ENCODE measurements around the gene PDE11A. TPM values are rescaled to one million over a fixed set of nuclear protein-coding genes. Genes with fewer than 3 reads are reported as not detected.

Gene PDE11A
- total RNA-seq, 1 experiment from 2014 or later: 0.61 TPM

DNA sequence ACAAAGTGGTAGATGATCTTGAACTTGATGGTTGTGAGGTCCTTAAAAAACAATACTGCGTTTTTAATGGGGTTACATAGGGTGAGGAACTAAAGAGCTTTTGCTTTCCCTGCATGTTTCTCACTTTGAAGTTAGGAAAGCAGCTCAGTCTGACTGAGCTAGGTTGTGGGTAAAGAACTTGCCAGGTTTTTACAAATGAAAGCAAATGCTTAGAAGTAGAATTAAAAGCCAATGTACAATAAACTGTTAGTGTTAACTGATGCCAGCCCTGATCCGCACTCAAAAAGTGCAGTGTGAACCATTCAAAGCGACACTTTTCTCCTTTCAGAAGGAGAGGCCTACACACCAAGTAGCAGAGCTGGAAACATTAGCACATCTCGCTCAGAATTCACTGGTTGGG lies 409.7 kb downstream of the PDE11A start:
- Histone ChIP-seq H4K20me1 (ENCODE audit: insufficient read depth) (no peaks in the 10 kb centered on the region), H3K27ac (ENCODE audit: low read depth, low read length) (no peak overlapping the region), H3K27me3 (ENCODE audit: insufficient read depth, low read length) (no peaks in the 10 kb centered on the region), H3K9ac (ENCODE audit: low read length) (no peak overlapping the region), H3K79me2 (ENCODE audit: insufficient read depth, low read length) (no peaks in the 10 kb centered on the region), H3K4me1 (ENCODE audit: control insufficient read depth in 1 of 2, insufficient read depth in 2 of 2, low read length in 2 of 2) (no peaks in the 10 kb centered on the region), H3K4me3 (replicated peaks in 1 of 2; ENCODE audit: low read depth in 1 of 2, low read length in 2 of 2) (no peak overlapping the region), H3K36me3 (ENCODE audit: control insufficient read depth in 1 of 2, insufficient read depth in 2 of 2, low read length in 2 of 2) (no peaks in the 10 kb centered on the region), H3K9me2 (ENCODE audit: insufficient read depth) (no peaks in the 10 kb centered on the region), H2AFZ (ENCODE audit: low read depth, low read length, poor library complexity, severe bottlenecking) (no peak overlapping the region), H3K4me2 (ENCODE audit: low read length) (no peak overlapping the region), H3K9me3 (ENCODE audit: control insufficient read depth in 1 of 2, insufficient read depth in 1 of 2, low read depth in 1 of 2, low read length in 2 of 2) (no peaks in the 10 kb centered on the region)
- intact Hi-C loops (cut with micrococcal nuclease): no loop called here
- ATAC-seq (no peak), DNase-seq (ENCODE audit: low read depth, low spot score) (no peak)
- ChIA-PET RAD21 (ENCODE audit: low non-redundant PET in 1 of 2, low total read pairs in 2 of 2, uncharacterized antibody in 2 of 2, unreplicated experiment in 2 of 2) (interaction anchor here in 1 of 2 experiments (0.6 kb wide), 1 partner anchor 44 kb away, joined by 3 read pairs; no protein-coding TSS in a partner anchor), CTCF (no interaction called here), POLR2A (no interaction called here)
- no TSS peak for BruUV-seq (replicated peaks)
- TF ChIP-seq, protein P1, sequence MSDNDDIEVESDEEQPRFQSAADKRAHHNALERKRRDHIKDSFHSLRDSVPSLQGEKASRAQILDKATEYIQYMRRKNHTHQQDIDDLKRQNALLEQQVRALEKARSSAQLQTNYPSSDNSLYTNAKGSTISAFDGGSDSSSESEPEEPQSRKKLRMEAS (IDR thresholded peaks at IDR 0.05): no peak
- TF ChIP-seq ZNF274 (IDR thresholded peaks at IDR 0.05; ENCODE audit: low read depth, low read length) (no peak), POLR2AphosphoS5 (IDR thresholded peaks at IDR 0.05; ENCODE audit: low read depth, low read length) (no peak), JUND (IDR thresholded peaks at IDR 0.05) (no peak), YY1 (IDR thresholded peaks at IDR 0.05; ENCODE audit: extremely low read depth, insufficient replicate concordance, low read depth, low read length) (no peak), CEBPB (IDR thresholded peaks at IDR 0.05; ENCODE audit: low read depth) (no peak), ELF1 (IDR thresholded peaks at IDR 0.05; ENCODE audit: borderline replicate concordance, low read depth) (no peak), EZH2 (IDR thresholded peaks at IDR 0.05) (no peak), CBX3 (IDR thresholded peaks at IDR 0.05; ENCODE audit: low read depth) (no peak), RAD21 (IDR thresholded peaks at IDR 0.05; ENCODE audit: low read depth) (no peak), SRF (IDR thresholded peaks at IDR 0.05; ENCODE audit: low read depth) (no peak), EGR1 (IDR thresholded peaks at IDR 0.05; ENCODE audit: low read depth) (no peak), POLR2A (IDR thresholded peaks at IDR 0.05; ENCODE audit: borderline replicate concordance, extremely low read depth, insufficient read depth, insufficient read length) (no peak)
- TF ChIP-seq, protein P2, sequence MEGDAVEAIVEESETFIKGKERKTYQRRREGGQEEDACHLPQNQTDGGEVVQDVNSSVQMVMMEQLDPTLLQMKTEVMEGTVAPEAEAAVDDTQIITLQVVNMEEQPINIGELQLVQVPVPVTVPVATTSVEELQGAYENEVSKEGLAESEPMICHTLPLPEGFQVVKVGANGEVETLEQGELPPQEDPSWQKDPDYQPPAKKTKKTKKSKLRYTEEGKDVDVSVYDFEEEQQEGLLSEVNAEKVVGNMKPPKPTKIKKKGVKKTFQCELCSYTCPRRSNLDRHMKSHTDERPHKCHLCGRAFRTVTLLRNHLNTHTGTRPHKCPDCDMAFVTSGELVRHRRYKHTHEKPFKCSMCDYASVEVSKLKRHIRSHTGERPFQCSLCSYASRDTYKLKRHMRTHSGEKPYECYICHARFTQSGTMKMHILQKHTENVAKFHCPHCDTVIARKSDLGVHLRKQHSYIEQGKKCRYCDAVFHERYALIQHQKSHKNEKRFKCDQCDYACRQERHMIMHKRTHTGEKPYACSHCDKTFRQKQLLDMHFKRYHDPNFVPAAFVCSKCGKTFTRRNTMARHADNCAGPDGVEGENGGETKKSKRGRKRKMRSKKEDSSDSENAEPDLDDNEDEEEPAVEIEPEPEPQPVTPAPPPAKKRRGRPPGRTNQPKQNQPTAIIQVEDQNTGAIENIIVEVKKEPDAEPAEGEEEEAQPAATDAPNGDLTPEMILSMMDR (IDR thresholded peaks at IDR 0.05 in 2 of 3, conservative IDR thresholded peaks at IDR 0.05 in 1 of 3; ENCODE audit: borderline replicate concordance in 1 of 3, insufficient read depth in 1 of 3, low read depth in 2 of 3, low read length in 2 of 3): no peak
- TF ChIP-seq, protein P3, sequence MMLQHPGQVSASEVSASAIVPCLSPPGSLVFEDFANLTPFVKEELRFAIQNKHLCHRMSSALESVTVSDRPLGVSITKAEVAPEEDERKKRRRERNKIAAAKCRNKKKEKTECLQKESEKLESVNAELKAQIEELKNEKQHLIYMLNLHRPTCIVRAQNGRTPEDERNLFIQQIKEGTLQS (IDR thresholded peaks at IDR 0.05): no peak
- TF ChIP-seq, protein P4, sequence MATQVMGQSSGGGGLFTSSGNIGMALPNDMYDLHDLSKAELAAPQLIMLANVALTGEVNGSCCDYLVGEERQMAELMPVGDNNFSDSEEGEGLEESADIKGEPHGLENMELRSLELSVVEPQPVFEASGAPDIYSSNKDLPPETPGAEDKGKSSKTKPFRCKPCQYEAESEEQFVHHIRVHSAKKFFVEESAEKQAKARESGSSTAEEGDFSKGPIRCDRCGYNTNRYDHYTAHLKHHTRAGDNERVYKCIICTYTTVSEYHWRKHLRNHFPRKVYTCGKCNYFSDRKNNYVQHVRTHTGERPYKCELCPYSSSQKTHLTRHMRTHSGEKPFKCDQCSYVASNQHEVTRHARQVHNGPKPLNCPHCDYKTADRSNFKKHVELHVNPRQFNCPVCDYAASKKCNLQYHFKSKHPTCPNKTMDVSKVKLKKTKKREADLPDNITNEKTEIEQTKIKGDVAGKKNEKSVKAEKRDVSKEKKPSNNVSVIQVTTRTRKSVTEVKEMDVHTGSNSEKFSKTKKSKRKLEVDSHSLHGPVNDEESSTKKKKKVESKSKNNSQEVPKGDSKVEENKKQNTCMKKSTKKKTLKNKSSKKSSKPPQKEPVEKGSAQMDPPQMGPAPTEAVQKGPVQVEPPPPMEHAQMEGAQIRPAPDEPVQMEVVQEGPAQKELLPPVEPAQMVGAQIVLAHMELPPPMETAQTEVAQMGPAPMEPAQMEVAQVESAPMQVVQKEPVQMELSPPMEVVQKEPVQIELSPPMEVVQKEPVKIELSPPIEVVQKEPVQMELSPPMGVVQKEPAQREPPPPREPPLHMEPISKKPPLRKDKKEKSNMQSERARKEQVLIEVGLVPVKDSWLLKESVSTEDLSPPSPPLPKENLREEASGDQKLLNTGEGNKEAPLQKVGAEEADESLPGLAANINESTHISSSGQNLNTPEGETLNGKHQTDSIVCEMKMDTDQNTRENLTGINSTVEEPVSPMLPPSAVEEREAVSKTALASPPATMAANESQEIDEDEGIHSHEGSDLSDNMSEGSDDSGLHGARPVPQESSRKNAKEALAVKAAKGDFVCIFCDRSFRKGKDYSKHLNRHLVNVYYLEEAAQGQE (IDR thresholded peaks at IDR 0.05; ENCODE audit: low read depth): no peak
